GM12874 (cell line): ENCODE results near the gene URGCP.

Experiments used
- CTCF ChIP-seq: IDR thresholded peaks from 2 replicates; pipeline ENCODE4 v1.5.1; 2011; ENCODE audit warnings: low read depth, mild to moderate bottlenecking, control low read depth, low read length, moderate library complexity; ENCODE audit not compliant: insufficient read depth

The URGCP gene

GRCh38 chr7:43856316-43856715 is 50.1 kb downstream of the URGCP start:
- TF ChIP-seq CTCF = no peak

- no peak for TF ChIP-seq CTCF
Measured at GRCh38 chr7:43855176-43855575, 51.2 kb downstream of the URGCP start.

GRCh38 chr7:43851805-43852204 is 54.6 kb downstream of the URGCP start:
- TF ChIP-seq CTCF = no peak

- no peak for TF ChIP-seq CTCF
Measured at GRCh38 chr7:43850348-43851116, 55.9 kb downstream of the URGCP start.

GRCh38 chr7:43849047-43849446 is 57.3 kb downstream of the URGCP start:
- no peak for TF ChIP-seq CTCF

GRCh38 chr7:43847496-43847895 is 58.9 kb downstream of the URGCP start:
- TF ChIP-seq CTCF = no peak

- no peak for TF ChIP-seq CTCF
Measured at GRCh38 chr7:43844662-43845061, 61.7 kb downstream of the URGCP start.

- TF ChIP-seq CTCF = no peak
Measured at GRCh38 chr7:43844257-43844656, 62.1 kb downstream of the URGCP start.
